DOHH2 (cell line): Measurements from ENCODE around the gene P4HA1.

Experiments used
- CTCF ChIP-seq: fragments of 200-600 bp; sonication (generic); IDR thresholded peaks from one replicate; pipeline ENCODE4 v1.5.1; 2014; ENCODE audit warnings: antibody characterized with exemption, mild to moderate bottlenecking, low read depth, low read length; ENCODE audit not compliant: poor library complexity, severe bottlenecking
- EZH2phosphoT487 ChIP-seq: fragments of 200-600 bp; sonication (generic); IDR thresholded peaks from 2 replicates; pipeline ENCODE4 v1.6.1; 2017; ENCODE audit warnings: borderline replicate concordance, mild to moderate bottlenecking, antibody characterized with exemption, low read length, moderate library complexity, mixed read lengths

- TF ChIP-seq CTCF (no peak), EZH2phosphoT487 (no peak)
These were observed 52.8 kb downstream of the P4HA1 start for GRCh38 chr10:73043766-73044377.
